Caco-2 (cell line): Measurements from ENCODE around the gene PRLR. TPM values are rescaled to one million over a fixed set of nuclear protein-coding genes. Genes with fewer than 3 reads are reported as not detected.
A peak's percentile ranks its signal among the peaks of the same experiment; 100 is the strongest.

Experiments used
- BruUV-seq: library from RNA; stranded (reverse); fragments of 400-500 nt; replicated peaks from 2 replicates; lab custom pipeline; 2021; lab: Mats Ljungman, UMichigan
- CTCF ChIA-PET: fragments of 300-600 bp; sonication (Branson Sonifier 250); formaldehyde crosslinking; loops from one replicate; lab custom pipeline; 2022; ENCODE audit warnings: antibody characterized with exemption; lab: Charles Lee
- POLR2A ChIA-PET: fragments of 300-600 bp; sonication (Branson Sonifier 250); formaldehyde crosslinking; loops from one replicate; lab custom pipeline; 2022; ENCODE audit warnings: antibody characterized with exemption; lab: Charles Lee
- DNase-seq, 2 experiments: peaks; one replicate each; pipeline versions ENCODE4 v3.0.0 to v3.0.0-alpha.2; 2020 to 2022
- H3K27me3 ChIP-seq: replicated peaks from 2 replicates; pipeline ENCODE4 v1.6.0; 2011; ENCODE audit warnings: low read length; ENCODE audit not compliant: control insufficient read depth, insufficient read depth
- H3K36me3 ChIP-seq: 2 replicates; pipeline ENCODE4 v1.5.1; 2011; ENCODE audit warnings: low read length; ENCODE audit not compliant: control insufficient read depth, insufficient read depth
- H3K4me1 ChIP-seq: fragments of 250-450 bp; sonication (Bioruptor Pico); 2 replicates; pipeline ENCODE4 v1.5.1; 2020; ENCODE audit warnings: mild to moderate bottlenecking
- H3K4me3 ChIP-seq: 2 replicates; pipeline ENCODE4 v1.5.1; 2011; ENCODE audit warnings: low read depth, mild to moderate bottlenecking, control low read depth, low read length
- H3K9me3 ChIP-seq: fragments of 250-450 bp; sonication (Bioruptor Pico); 2 replicates; pipeline ENCODE4 v1.5.1; 2020; ENCODE audit warnings: mild to moderate bottlenecking, moderate library complexity
- H3K27ac Mint-ChIP-seq: one replicate; pipeline ENCODE4 v1.8.0; 2022; ENCODE audit warnings: mixed read lengths; ENCODE audit not compliant: unreplicated experiment
- H3K27me3 Mint-ChIP-seq: one replicate; pipeline ENCODE4 v1.8.0; 2022; ENCODE audit warnings: mixed read lengths; ENCODE audit not compliant: insufficient read depth, unreplicated experiment
- H3K36me3 Mint-ChIP-seq: one replicate; pipeline ENCODE4 v1.8.0; 2022; ENCODE audit warnings: mild to moderate bottlenecking, mixed read lengths; ENCODE audit not compliant: insufficient read depth, unreplicated experiment
- H3K4me1 Mint-ChIP-seq: one replicate; pipeline ENCODE4 v1.8.0; 2022; ENCODE audit warnings: low read depth, mixed read lengths; ENCODE audit not compliant: unreplicated experiment
- H3K4me3 Mint-ChIP-seq: one replicate; pipeline ENCODE4 v1.8.0; 2022; ENCODE audit warnings: mild to moderate bottlenecking, moderate library complexity, mixed read lengths; ENCODE audit not compliant: unreplicated experiment
- H3K9me3 Mint-ChIP-seq: one replicate; pipeline ENCODE4 v1.8.0; 2022; ENCODE audit warnings: mixed read lengths; ENCODE audit not compliant: unreplicated experiment
- CTCF ChIP-seq, 2 experiments: fragments of 200-600 bp in 1 of 2; IDR thresholded peaks; 1 replicate in 1 of 2; 2 replicates in 1 of 2; pipeline versions ENCODE4 v1.5.1 to v1.8.0; 2011 to 2022; ENCODE audit warnings: antibody characterized with exemption in 1 of 2, control low read depth in 1 of 2, inconsistent platforms in 1 of 2, low read depth in 1 of 2, low read length in 1 of 2, mild to moderate bottlenecking in 1 of 2, moderate library complexity in 1 of 2; ENCODE audit not compliant: insufficient read depth in 1 of 2, severe bottlenecking in 1 of 2, unreplicated experiment in 1 of 2
- intact Hi-C: fragments of 100-400 bp; cut with micrococcal nuclease; formaldehyde crosslinking; loops from one replicate; pipeline ENCODE4 v1.10.0; 2022; ENCODE audit not compliant: unreplicated experiment
- total RNA-seq: library from RNA; stranded (reverse); gene quantifications from 2 replicates; pipeline ENCODE4 v1.2.3, GENCODE V29; 2022

PRLR gene
- total RNA-seq, 1 experiment from 2014 or later: 2.3 TPM

DNA sequence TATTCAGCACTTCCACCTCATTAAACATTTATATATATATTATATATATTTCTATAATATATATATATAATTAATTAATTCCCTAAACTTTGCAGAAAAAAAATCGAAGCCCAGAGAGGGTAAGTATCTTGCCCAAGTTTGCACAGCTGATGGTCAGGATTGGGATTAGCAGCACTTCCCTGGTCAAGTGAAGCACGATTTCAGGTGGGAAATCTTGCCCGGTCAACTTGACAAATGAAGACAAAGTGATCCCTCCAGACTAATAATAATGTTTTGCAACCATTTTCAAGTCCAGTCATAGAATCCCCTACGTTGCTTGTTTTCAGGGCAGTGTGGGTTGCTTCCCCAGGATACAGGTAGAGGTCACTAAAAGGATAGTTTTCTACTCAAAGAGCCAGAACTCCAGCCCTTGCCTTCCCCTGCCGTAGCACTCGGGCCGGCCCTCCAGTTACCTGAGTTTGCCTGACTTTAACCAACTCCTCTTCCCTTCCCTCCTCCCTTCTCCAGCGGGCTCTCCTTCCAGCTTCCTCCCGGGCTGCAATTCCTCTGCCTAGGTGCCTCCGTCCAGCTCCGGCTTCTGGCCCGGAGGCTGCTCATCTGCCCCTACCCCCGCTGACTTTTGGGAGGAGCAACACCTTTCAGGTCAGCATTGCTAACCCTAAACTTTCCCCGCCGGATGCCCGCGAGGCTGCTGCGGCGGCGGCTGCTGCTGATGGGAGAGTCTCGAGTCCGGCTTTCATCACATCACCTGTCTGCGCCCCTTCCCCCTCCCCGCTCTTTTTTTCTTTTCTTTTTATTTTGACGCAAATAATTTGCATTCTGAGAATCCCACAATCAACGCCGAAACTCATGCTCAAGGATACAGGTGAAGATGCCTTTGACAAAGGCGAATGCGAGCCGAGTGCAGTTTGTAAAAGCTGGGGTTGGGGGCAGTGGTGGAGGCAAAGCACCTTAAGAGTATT lies 930 bp downstream of the PRLR start:
- peak in 1 of 2 experiments; percentile 69 for TF ChIP-seq CTCF (IDR thresholded peaks at IDR 0.05; ENCODE audit: insufficient read depth in 1 of 2, low read depth in 1 of 2, low read length in 1 of 2, severe bottlenecking in 1 of 2, unreplicated experiment in 1 of 2)
- intact Hi-C loops: loop anchor here (1.0 to 5.0 kb wide), 5 partner anchors 17 to 698 kb away; no protein-coding TSS in a partner anchor
- peak overlapping the region; percentile 45 for H3K4me3 ChIP-seq
- H3K9me3 ChIP-seq: no peaks in the 10 kb centered on the region
- DNase-seq: peak; percentile 73 to 83
- H3K36me3 ChIP-seq: no peaks in the 10 kb centered on the region
- Mint-ChIP-seq H3K27me3 (peaks cover 6% of the 10 kb centered on the region), H3K4me3 (peak overlapping the region; percentile 76), H3K36me3 (peaks cover 10% of the 10 kb centered on the region), H3K27ac (no peak overlapping the region), H3K9me3 (no peaks in the 10 kb centered on the region), H3K4me1 (peaks cover 19% of the 10 kb centered on the region)
- CTCF ChIA-PET: interaction anchor here (0.6 to 0.7 kb wide), 2 partner anchors 20 to 370 kb away, joined by 3 read pairs; no protein-coding TSS in a partner anchor
- BruUV-seq: no TSS peak
- no peaks in the 10 kb centered on the region for H3K27me3 ChIP-seq
- POLR2A ChIA-PET: no interaction called here
- 0 out of 2 replicates have a peak, but pooled peaks cover under 1% of the 10 kb centered on the region for H3K4me1 ChIP-seq

DNA sequence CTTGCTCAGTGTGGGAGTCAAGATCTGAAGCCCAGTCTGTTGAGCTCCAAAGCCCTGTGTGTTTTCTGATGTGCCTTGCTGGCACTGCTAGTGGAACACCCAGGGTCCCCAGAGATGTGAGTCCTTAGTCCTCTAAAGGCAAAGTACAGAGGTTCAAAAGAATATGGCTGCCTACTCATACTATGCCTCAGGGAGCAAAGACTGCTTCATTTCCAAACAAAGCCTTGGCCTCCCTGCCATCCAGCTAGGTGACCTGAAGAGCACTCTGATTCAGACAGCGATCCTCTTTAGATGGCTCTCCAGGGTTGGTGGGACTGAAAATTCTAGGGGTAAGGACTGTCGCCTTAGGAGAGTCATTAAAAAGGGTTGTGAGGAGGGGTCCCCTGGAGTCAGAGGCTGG lies 2.0 kb downstream of the PRLR start:
- peaks cover 8% of the 10 kb centered on the region for H3K27me3 Mint-ChIP-seq
- POLR2A ChIA-PET: no interaction called here
- TF ChIP-seq CTCF (IDR thresholded peaks at IDR 0.05; ENCODE audit: insufficient read depth in 1 of 2, low read depth in 1 of 2, low read length in 1 of 2, severe bottlenecking in 1 of 2, unreplicated experiment in 1 of 2): no peak
- Histone ChIP-seq H3K9me3 (no peaks in the 10 kb centered on the region), H3K4me1 (peaks cover 4% of the 10 kb centered on the region; the same call in 1 of the 2 replicates), H3K36me3 (no peaks in the 10 kb centered on the region), H3K4me3 (no peak overlapping the region), H3K27me3 (no peaks in the 10 kb centered on the region)
- peaks cover 10% of the 10 kb centered on the region for H3K36me3 Mint-ChIP-seq
- no peak overlapping the region for H3K4me3 Mint-ChIP-seq
- H3K4me1 Mint-ChIP-seq: peaks cover 19% of the 10 kb centered on the region
- H3K27ac Mint-ChIP-seq: no peak overlapping the region
- no TSS peak for BruUV-seq
- DNase-seq: no peak
- H3K9me3 Mint-ChIP-seq: no peaks in the 10 kb centered on the region
- CTCF ChIA-PET: no interaction called here
- intact Hi-C loops: loop anchor here (5.0 kb wide), 1 partner anchor 699 kb away; no protein-coding TSS in a partner anchor

DNA sequence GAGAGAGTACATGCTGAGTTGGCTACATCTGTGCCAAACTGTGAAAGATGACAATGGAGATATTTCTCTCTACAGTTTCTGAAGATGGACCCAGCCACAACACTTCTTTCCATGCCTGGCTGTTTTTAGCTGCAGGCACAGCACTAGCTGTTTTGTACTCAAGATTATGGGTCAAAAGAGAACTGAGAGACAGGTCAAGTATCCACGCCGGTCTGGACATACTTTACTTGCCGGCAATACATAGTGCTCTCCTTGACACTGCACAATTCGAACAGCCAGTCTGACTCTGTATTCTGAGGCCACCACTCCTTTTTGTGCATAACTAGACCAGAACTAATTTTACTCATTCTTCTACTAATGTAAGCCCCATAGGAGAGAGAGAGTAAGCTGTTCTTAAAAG lies 2.6 kb downstream of the PRLR start:
- no peaks in the 10 kb centered on the region for H3K36me3 ChIP-seq
- no peak for TF ChIP-seq CTCF (IDR thresholded peaks at IDR 0.05; ENCODE audit: insufficient read depth in 1 of 2, low read depth in 1 of 2, low read length in 1 of 2, severe bottlenecking in 1 of 2, unreplicated experiment in 1 of 2)
- H3K27ac Mint-ChIP-seq: no peak overlapping the region
- no peak for DNase-seq
- no peaks in the 10 kb centered on the region for H3K9me3 Mint-ChIP-seq
- H3K27me3 Mint-ChIP-seq: peaks cover 8% of the 10 kb centered on the region
- H3K4me1 Mint-ChIP-seq: peaks cover 13% of the 10 kb centered on the region
- BruUV-seq: no TSS peak
- CTCF ChIA-PET: no interaction called here
- H3K9me3 ChIP-seq: no peaks in the 10 kb centered on the region
- no peak overlapping the region for H3K4me3 Mint-ChIP-seq
- H3K4me1 ChIP-seq: peaks cover 4% of the 10 kb centered on the region; the same call in 1 of the 2 replicates
- H3K27me3 ChIP-seq: no peaks in the 10 kb centered on the region
- POLR2A ChIA-PET: no interaction called here
- no peak overlapping the region for H3K4me3 ChIP-seq
- intact Hi-C loops: loop anchor here (5.0 kb wide), 1 partner anchor 700 kb away; no protein-coding TSS in a partner anchor
- H3K36me3 Mint-ChIP-seq: peaks cover 7% of the 10 kb centered on the region
